Jurkat, Clone E6-1 (cell line): ENCODE results near the gene DEAF1.

Experiments
- DNase-seq: peaks from one replicate; pipeline ENCODE4 v3.0.0-alpha.2; 2011; ENCODE audit warnings: low read depth, low spot score
- H3K4me3 ChIP-seq: 2 replicates; pipeline ENCODE4 v1.5.1; 2011; ENCODE audit warnings: mild to moderate bottlenecking, low read length, control low read depth, moderate library complexity

DEAF1 gene

GRCh38 chr11:723120-723883 is 28.3 kb upstream of the DEAF1 start:
- H3K4me3 ChIP-seq = no peak overlapping the region
- peak; percentile 58 for DNase-seq

- no peak overlapping the region for H3K4me3 ChIP-seq
Measured at GRCh38 chr11:722346-722811, 27.4 kb upstream of the DEAF1 start.

DNA sequence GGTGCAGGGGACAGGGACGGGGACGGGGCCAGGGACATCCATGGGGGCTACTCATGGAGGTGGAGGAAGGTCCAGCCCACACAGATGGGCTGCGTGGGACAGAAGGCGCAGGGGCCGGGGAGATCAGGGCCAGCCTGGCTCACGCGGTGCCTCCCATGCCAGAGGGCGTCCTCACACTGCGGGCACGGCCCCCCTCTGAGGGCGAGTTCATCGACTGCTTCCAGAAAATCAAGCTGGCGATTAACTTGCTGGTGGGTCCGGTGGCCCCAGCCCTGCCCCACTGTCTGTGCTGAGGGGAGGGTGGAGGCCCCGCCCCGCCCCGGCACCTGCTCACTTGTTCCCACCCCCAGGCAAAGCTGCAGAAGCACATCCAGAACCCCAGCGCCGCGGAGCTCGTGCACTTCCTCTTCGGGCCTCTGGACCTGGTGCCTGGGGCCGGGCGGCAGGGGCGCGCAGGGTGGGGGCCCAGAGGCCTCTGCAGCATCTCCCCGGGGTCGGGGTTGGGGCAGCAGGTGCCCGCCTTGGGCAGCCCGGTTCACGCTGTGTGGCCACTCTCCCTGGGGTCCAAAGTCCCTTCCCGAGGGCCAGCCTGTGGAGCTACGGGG is 26.8 kb upstream of the DEAF1 start:
- no peak for DNase-seq
- no peak overlapping the region for H3K4me3 ChIP-seq

More at GRCh38 chr11:722346-722811, 27.4 kb upstream of the DEAF1 start:
- no peak for DNase-seq

- no peak overlapping the region for H3K4me3 ChIP-seq
- DNase-seq = no peak
Measured at GRCh38 chr11:721247-721740, 26.3 kb upstream of the DEAF1 start.

DNA sequence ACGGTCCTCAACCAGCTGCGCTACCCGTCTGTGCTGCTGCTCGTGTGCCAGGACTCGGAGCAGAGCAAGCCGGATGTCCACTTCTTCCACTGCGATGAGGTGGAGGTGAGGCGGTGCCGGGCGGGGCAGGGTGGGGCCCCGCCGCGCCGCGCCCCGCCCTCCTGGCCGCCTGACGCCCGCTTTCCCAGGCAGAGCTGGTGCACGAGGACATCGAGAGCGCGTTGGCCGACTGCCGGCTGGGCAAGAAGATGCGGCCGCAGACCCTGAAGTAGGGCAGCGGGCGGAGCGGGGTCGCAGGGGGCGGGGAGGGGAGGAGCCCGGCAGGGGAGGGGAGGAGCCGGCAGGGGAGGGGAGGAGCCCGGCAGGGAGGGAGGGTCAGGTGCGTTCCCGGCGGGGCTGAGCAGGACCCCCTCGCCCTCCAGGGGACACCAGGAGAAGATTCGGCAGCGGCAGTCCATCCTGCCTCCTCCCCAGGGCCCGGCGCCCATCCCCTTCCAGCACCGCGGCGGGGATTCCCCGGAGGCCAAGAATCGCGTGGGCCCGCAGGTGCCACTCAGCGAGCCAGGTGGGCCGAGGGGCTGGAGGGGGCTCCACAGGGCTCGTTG is 25.7 kb upstream of the DEAF1 start:
- H3K4me3 ChIP-seq = no peak overlapping the region
- no peak for DNase-seq

DNA sequence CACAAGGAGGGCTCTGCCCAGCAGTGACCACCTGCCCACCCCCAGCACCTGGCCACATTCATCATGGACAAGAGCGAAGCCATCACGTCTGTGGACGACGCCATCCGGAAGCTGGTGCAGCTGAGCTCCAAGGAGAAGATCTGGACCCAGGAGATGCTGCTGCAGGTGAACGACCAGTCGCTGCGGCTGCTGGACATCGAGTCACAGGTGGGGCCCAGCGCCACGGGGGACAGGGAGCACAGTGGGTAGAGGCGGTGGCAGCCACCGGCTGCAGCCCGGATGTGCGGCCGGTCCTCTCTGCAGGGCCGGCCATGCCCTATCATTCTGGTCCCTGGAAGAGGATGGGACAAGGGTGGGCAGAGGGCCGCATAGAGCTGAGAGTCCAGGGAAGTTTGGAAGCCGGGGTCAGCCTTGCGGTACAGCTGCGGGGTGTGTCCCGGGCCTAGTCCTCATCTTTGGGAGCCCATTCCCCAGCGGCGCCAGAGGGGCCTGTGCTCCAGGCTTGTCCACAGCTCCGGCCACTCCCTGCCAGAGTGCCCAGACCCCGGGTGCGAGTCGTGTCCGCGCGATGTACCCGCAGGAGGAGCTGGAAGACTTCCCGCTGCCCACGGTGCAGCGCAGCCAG is 25.1 kb upstream of the DEAF1 start:
- no peak for DNase-seq
- no peak overlapping the region for H3K4me3 ChIP-seq

- no peak for DNase-seq
- no peak overlapping the region for H3K4me3 ChIP-seq
Measured at GRCh38 chr11:719214-720016, 24.4 kb upstream of the DEAF1 start.

DNA sequence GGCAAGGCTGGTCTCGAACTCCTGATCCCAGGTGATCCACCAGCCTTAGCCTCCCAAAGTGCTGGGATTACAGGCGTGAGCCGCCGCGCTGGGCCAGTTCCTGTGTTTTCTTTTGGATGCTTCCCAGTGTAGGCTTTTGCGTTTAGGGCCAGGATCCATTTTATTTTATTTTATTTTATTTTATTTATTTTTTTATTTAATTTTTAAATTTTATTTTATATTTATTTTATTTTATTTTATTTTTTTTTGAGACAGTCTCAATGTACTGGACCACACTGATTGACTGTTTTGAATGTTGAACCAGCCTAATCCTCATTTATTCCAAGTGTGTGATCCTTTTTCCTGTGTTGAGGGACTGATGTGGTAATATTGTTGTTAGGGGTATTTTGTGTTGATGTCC is 19.4 kb upstream of the DEAF1 start:
- H3K4me3 ChIP-seq = no peak overlapping the region
- DNase-seq = no peak

DNA sequence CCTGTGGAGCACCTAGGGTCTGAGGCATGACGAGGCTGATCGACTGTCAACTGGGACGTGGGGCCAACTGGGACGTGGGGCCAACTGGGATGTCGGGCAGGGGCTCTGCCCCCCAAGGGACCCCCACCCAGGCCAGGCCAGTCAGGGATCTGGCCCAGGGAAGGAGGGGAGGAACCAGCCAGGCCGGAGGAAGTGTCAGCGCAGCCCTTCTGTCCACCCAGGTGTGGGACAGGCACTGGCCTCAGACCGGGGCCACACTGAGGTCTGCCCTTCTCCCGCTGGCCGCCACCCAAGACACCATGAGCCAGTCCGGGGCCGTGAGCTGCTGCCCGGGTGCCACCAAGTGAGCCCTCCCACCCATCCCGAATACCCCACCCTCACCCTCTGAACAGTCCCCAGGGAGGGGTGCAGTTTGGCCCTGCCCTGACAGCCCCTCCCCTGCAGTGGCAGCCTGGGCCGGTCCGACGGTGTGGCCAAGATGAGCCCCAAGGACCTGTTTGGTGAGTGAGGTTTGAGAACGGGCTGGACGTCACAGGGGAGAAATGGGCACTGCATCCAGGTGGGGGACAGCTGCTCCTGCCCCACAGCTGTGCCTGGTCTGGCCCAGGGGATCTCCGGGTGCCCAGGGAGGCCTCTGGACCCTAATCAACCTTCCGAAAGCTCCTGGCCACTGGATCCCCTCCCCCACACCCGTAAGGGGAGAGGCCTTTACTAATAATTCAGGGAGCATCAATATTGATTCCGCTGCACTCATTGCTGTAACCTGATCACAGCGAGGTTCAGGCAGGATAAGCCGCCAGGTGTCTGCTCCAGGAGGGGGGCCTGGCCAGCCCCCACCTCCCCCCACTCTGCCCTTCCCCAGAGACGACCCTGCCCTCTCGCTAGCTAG is 14.3 kb upstream of the DEAF1 start:
- H3K4me3 ChIP-seq = no peak overlapping the region
- DNase-seq = no peak

DNA sequence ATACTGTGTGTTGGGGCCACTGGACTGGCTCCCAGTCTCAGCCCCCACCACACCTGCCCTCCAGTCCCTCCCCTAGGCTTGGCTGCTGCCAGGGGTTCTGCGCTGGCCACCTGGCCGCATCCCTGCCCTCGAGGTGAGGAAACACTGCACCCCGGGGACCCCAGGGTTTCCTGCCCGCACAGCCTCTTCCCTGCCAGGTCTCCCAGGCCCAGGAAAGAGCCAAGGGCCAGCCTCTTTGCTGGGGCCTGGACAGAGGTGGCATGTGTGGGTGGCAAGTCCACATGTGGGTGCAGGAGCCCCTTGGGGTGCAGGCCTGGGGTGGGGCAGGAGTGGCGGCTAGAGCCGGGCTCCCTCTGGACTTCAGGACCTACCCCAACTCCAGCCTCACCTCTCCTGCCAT is 13.5 kb upstream of the DEAF1 start:
- H3K4me3 ChIP-seq = no peak overlapping the region
- DNase-seq = no peak

DNA sequence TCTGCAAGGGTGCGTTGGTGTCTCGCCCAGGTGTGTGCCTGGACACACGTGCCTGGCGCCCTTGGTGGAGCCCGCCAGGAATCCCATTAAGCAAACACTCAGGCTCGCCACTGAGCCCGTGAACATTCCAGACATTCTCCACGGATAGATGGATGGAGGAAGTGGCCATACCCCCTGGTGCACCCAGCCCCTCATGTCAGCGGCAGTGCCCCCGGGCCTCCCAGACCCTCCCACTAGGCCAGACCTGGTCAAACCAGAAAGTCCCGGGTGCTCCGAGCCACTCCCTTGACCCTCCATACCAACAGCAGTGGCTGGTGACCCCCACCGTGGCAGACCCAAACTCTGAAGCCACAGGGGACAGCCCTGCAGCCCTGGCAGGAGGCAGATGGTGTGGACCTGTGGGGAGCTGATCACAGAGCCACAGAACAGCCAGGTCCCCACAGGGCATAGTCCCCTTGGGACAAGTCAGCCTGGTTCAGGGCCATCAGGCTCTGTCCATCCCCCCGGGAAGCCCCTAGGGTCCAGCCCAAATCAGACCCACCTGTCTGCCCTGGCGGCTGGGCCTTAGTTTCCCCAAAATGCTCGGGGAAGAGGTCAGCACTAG is 12.9 kb upstream of the DEAF1 start:
- DNase-seq = no peak
- H3K4me3 ChIP-seq = no peak overlapping the region

- no peak overlapping the region for H3K4me3 ChIP-seq
- DNase-seq = no peak
Measured at GRCh38 chr11:706957-707816, 12.2 kb upstream of the DEAF1 start.

DNA sequence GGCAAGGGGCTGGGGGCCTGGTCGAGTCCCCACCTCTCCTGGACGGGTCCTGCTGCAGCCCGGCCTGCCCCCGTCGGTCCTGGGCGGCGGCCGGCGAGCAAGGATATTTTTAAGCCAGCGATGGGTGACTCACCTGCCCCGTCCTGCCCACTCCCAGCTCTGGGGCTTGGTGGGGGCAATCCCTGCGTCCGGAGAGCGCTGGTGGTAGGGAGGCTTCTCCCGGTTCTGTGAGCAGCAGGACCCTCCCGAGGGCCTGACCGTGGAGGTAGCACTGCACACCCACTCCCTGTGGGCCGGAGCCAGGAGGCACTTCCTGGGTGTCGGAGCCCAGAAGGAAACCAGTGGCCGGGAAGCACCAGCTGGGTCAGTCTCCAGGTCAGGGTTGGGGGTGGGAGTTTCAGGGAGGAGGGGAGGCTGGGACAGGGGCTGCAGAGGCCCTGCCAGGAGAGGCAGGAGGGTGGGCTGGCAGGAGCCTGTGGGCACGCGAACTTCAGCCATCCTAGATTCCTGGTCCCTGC is 11.5 kb upstream of the DEAF1 start:
- DNase-seq = no peak
- H3K4me3 ChIP-seq = no peak overlapping the region

DNA sequence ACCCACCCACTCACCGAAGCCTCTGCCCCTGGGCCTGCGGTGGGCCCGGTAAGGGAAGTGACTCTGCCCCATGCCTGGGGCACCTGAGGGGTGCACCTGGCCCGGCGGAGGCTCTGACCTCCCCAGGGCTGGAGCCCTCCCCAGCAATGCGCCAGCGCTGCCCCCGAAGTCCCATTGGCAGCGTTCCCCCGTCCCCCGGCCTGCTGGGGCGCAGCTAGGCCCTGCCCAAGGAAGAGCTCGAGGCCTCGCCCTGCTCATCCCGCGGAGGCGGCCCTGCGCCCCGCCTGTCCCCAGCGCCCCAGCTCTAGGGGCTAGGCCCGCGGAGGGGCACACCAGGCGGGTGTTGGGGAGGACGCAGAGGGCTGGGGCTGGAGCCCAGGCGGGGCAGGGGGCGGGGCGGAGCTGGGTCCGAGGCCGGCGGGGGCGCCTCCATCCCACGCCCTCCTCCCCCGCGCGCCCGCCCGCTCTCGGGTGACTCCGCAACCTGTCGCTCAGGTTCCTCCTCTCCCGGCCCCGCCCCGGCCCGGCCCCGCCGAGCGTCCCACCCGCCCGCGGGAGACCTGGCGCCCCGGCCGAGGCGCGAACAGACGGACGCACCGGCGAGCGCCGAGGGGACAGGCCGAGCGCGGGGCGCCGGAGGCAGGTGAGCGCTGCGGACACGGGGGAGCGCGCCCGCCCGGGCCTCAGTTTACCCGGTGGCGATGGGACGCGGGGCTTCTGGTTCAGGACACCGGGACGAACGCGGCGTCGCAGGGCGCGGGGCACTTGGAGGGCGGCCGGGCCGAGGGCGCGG is 10.8 kb upstream of the DEAF1 start, which contains the start of gene EPS8L2:
TSS of gene EPS8L2 (plus strand) at position 586 of the 793 bp plus-strand sequence. CDS start 3,177 bp downstream, outside the sequence.
- DNase-seq = no peak
- no peak within 1 kb of the TSS for H3K4me3 ChIP-seq

- no peak for DNase-seq
- no peak overlapping the region for H3K4me3 ChIP-seq
Measured at GRCh38 chr11:704781-705645, 10.0 kb upstream of the DEAF1 start.
